Activated naive CD8-positive, alpha-beta T cell treated with anti-CD3 and anti-CD28 coated beads, Interleukin-2, amount 10 ng/mL, durations not matched to agents 7 days and 5 days (primary cell): ENCODE results near the gene GMEB1. TPM values are rescaled to one million over a fixed set of nuclear protein-coding genes. Genes with fewer than 3 reads are reported as not detected.
"Not testable (repeated sequence)": the region's sequence is repeated elsewhere in the genome, so short reads cannot be mapped to it uniquely, and the experiment has no call there.

ENCODE experiments used
- ATAC-seq: fragments of 150-1000 bp; cut with Tn5 transposase; one replicate; pipeline ENCODE4 v1.10.0; 2021; ENCODE audit warnings: low read depth, moderate library complexity
- POLR2A ChIA-PET: fragments of 350-600 bp; sonication (Branson Sonifier 250); formaldehyde crosslinking; loops from one replicate; lab custom pipeline; 2021; ENCODE audit warnings: antibody characterized with exemption; lab: Charles Lee
- DNase-seq: peaks from one replicate; pipeline ENCODE4 v3.0.0; 2021
- H3K27ac Mint-ChIP-seq: one replicate; pipeline ENCODE4 v1.8.0; 2022; ENCODE audit warnings: mild to moderate bottlenecking, mixed read lengths
- H3K27me3 Mint-ChIP-seq: one replicate; pipeline ENCODE4 v1.8.0; 2022; ENCODE audit warnings: mild to moderate bottlenecking, moderate library complexity, mixed read lengths
- H3K36me3 Mint-ChIP-seq: one replicate; pipeline ENCODE4 v1.8.0; 2021; ENCODE audit warnings: mild to moderate bottlenecking, mixed read lengths
- H3K4me1 Mint-ChIP-seq: one replicate; pipeline ENCODE4 v1.8.0; 2021; ENCODE audit warnings: mixed read lengths
- H3K4me3 Mint-ChIP-seq: one replicate; pipeline ENCODE4 v1.8.0; 2022; ENCODE audit warnings: mild to moderate bottlenecking, moderate library complexity, mixed read lengths
- H3K9me3 Mint-ChIP-seq: one replicate; pipeline ENCODE4 v1.8.0; 2021; ENCODE audit warnings: mixed read lengths
- total RNA-seq, 2 experiments: library from RNA; stranded (reverse); gene quantifications; one replicate each; pipeline ENCODE4 v1.2.3, GENCODE V29; 2021

Gene GMEB1
- total RNA-seq, 2 experiments from 2014 or later, result 31.7 to 32.7 TPM

- Mint-ChIP-seq H3K4me3 (peak within 1 kb of the TSS; percentile 87), H3K27me3 (no peaks in the 10 kb centered on the region), H3K4me1 (peaks cover 21% of the 10 kb centered on the region), H3K9me3 (no peaks in the 10 kb centered on the region), H3K36me3 (no peaks in the 10 kb centered on the region), H3K27ac (peak within 1 kb of the TSS; percentile 98)
- DNase-seq (peak; percentile 75), ATAC-seq (peak; percentile 82)
- POLR2A ChIA-PET, result interaction anchor here (0.5 to 3.1 kb wide), 47 partner anchors 8 to 993 kb away, joined by 3 to 175 read pairs (median 5); partner anchors contain the start of genes ATP5IF1, EPB41, GMEB1 and RCC1
These were observed 19.9 kb upstream of the GMEB1 start, which contains the start of gene RNU11 for GRCh38 chr1:28648474-28649198. Gene RNU11, plus strand, starts transcription at chr1:28648600.

- H3K36me3 Mint-ChIP-seq, DNase-seq, H3K27me3 Mint-ChIP-seq, H3K4me1 Mint-ChIP-seq, ATAC-seq, H3K27ac Mint-ChIP-seq, H3K4me3 Mint-ChIP-seq, H3K9me3 Mint-ChIP-seq: not testable (repeated sequence)
- POLR2A ChIA-PET, result interaction anchor here (1.0 kb wide), 1 partner anchor 15 kb away, joined by 4 read pairs; the partner anchor contains the start of gene GMEB1
These were observed 15.5 kb upstream of the GMEB1 start for GRCh38 chr1:28653063-28653462.

- POLR2A ChIA-PET, result interaction anchor here (0.7 kb wide), 1 partner anchor 11 kb away, joined by 6 read pairs; no protein-coding TSS in a partner anchor
- H3K4me3 Mint-ChIP-seq, DNase-seq: not testable (repeated sequence)
These were observed 14.7 kb upstream of the GMEB1 start for GRCh38 chr1:28653870-28654269.

GRCh38 chr1:28655448-28656311, 12.9 kb upstream of the GMEB1 start:
- H3K27ac Mint-ChIP-seq, H3K4me1 Mint-ChIP-seq: not testable (repeated sequence)
- POLR2A ChIA-PET, result interaction anchor here (0.6 to 1.7 kb wide), 2 partner anchors 7 to 44 kb away, joined by 3 to 12 read pairs; partner anchors contain the start of gene RNU11

More at GRCh38 chr1:28653870-28654269, 14.7 kb upstream of the GMEB1 start:
- not testable (repeated sequence) for H3K9me3 Mint-ChIP-seq, ATAC-seq, H3K36me3 Mint-ChIP-seq, H3K4me1 Mint-ChIP-seq, H3K27me3 Mint-ChIP-seq, H3K27ac Mint-ChIP-seq

GRCh38 chr1:28656335-28656734, 12.2 kb upstream of the GMEB1 start:
- ATAC-seq (no peak), DNase-seq (no peak)
- H3K4me3 Mint-ChIP-seq, result no peak overlapping the region
- no peaks in the 10 kb centered on the region for H3K36me3 Mint-ChIP-seq
- H3K9me3 Mint-ChIP-seq, result no peaks in the 10 kb centered on the region
- no peaks in the 10 kb centered on the region for H3K27me3 Mint-ChIP-seq
- H3K4me1 Mint-ChIP-seq, result no peaks in the 10 kb centered on the region
- POLR2A ChIA-PET, result interaction anchor here (1.7 kb wide), 1 partner anchor 8 kb away, joined by 12 read pairs; the partner anchor contains the start of gene RNU11
- H3K27ac Mint-ChIP-seq, result no peak overlapping the region

More at GRCh38 chr1:28655448-28656311, 12.9 kb upstream of the GMEB1 start:
- not testable (repeated sequence) for H3K4me3 Mint-ChIP-seq, DNase-seq, ATAC-seq, H3K9me3 Mint-ChIP-seq, H3K27me3 Mint-ChIP-seq, H3K36me3 Mint-ChIP-seq

- H3K27ac Mint-ChIP-seq, result peak overlapping the region; percentile 42
- POLR2A ChIA-PET, result interaction anchor here (1.1 to 1.5 kb wide), 3 partner anchors 15 to 72 kb away, joined by 3 to 8 read pairs (median 5); partner anchors contain the start of genes RNU11, TAF12 and YTHDF2
- ATAC-seq (no peak), DNase-seq (no peak)
- H3K4me1 Mint-ChIP-seq, result peaks cover 9% of the 10 kb centered on the region
- H3K27me3 Mint-ChIP-seq, result no peaks in the 10 kb centered on the region
- no peaks in the 10 kb centered on the region for H3K9me3 Mint-ChIP-seq
- no peak overlapping the region for H3K4me3 Mint-ChIP-seq
- H3K36me3 Mint-ChIP-seq, result no peaks in the 10 kb centered on the region
These were observed 4.6 kb upstream of the GMEB1 start for GRCh38 chr1:28663871-28664470.

GRCh38 chr1:28666806-28667205, 1.8 kb upstream of the GMEB1 start:
- ATAC-seq (no peak), DNase-seq (no peak)
- no peaks in the 10 kb centered on the region for H3K27me3 Mint-ChIP-seq
- no peaks in the 10 kb centered on the region for H3K36me3 Mint-ChIP-seq
- no peak overlapping the region for H3K4me3 Mint-ChIP-seq
- H3K27ac Mint-ChIP-seq, result peak overlapping the region; percentile 70
- POLR2A ChIA-PET, result interaction anchor here (3.2 to 5.3 kb wide), 4 partner anchors 19 to 85 kb away, joined by 33 to 175 read pairs (median 68); partner anchors contain the start of genes RNU11, TAF12 and YTHDF2
- H3K4me1 Mint-ChIP-seq, result peaks cover 13% of the 10 kb centered on the region
- H3K9me3 Mint-ChIP-seq, result no peaks in the 10 kb centered on the region

- Mint-ChIP-seq H3K27me3 (no peaks in the 10 kb centered on the region), H3K9me3 (no peaks in the 10 kb centered on the region), H3K36me3 (peaks cover 3% of the 10 kb centered on the region), H3K4me1 (peaks cover 10% of the 10 kb centered on the region), H3K27ac (peak overlapping the region; percentile 95), H3K4me3 (peak overlapping the region; percentile 91)
- DNase-seq, result no peak
- POLR2A ChIA-PET, result interaction anchor here (0.6 to 5.3 kb wide), 20 partner anchors 7 to 513 kb away, joined by 3 to 175 read pairs (median 5); partner anchors contain the start of genes MED18, RCC1, RNU11 and SRSF4
- ATAC-seq, result peak; percentile 63
These were observed 556 bp downstream of the GMEB1 start for GRCh38 chr1:28668956-28669723.

- H3K4me3 Mint-ChIP-seq, result no peak overlapping the region
These were observed 2.7 kb downstream of the GMEB1 start for GRCh38 chr1:28671254-28671780.

GRCh38 chr1:28672971-28673370, 4.4 kb downstream of the GMEB1 start:
- H3K36me3 Mint-ChIP-seq, DNase-seq, H3K4me3 Mint-ChIP-seq, ATAC-seq, H3K27me3 Mint-ChIP-seq, H3K9me3 Mint-ChIP-seq: not testable (repeated sequence)
- peak overlapping the region; percentile 34 for H3K27ac Mint-ChIP-seq
- peaks cover 12% of the 10 kb centered on the region for H3K4me1 Mint-ChIP-seq
- POLR2A ChIA-PET, result interaction anchor here (2.1 kb wide), 1 partner anchor 24 kb away, joined by 12 read pairs; the partner anchor contains the start of gene RNU11

More at GRCh38 chr1:28671254-28671780, 2.7 kb downstream of the GMEB1 start:
- Mint-ChIP-seq H3K36me3 (peaks cover 7% of the 10 kb centered on the region), H3K4me1 (peaks cover 12% of the 10 kb centered on the region), H3K9me3 (no peaks in the 10 kb centered on the region), H3K27me3 (no peaks in the 10 kb centered on the region), H3K27ac (no peak overlapping the region)
- POLR2A ChIA-PET, result interaction anchor here (0.6 to 2.4 kb wide), 5 partner anchors 20 to 231 kb away, joined by 3 to 12 read pairs (median 5); partner anchors contain the start of genes RNU11 and YTHDF2
- ATAC-seq (no peak), DNase-seq (no peak)

GRCh38 chr1:28675924-28676257, 7.3 kb downstream of the GMEB1 start:
- DNase-seq (no peak), ATAC-seq (no peak)
- Mint-ChIP-seq H3K27ac (no peak overlapping the region), H3K36me3 (peaks cover 7% of the 10 kb centered on the region), H3K4me3 (no peak overlapping the region), H3K9me3 (no peaks in the 10 kb centered on the region), H3K27me3 (no peaks in the 10 kb centered on the region), H3K4me1 (peaks cover 5% of the 10 kb centered on the region)
- POLR2A ChIA-PET, result interaction anchor here (0.5 to 0.9 kb wide), 2 partner anchors 7 to 656 kb away, joined by 3 read pairs; partner anchors contain the start of gene GMEB1
